Lung (tissue), 12 donors: ENCODE measurements around the gene TCP11L2. TPM values are rescaled to one million over a fixed set of nuclear protein-coding genes. Genes with fewer than 3 reads are reported as not detected.

Experiments
- ATAC-seq: fragments of 200-7000 bp; cut with Tn5 transposase; one replicate; pipeline ENCODE4 v1.9.1; 2020; ENCODE audit warnings: moderate number of reproducible peaks; ENCODE audit not compliant: insufficient read depth, low FRiP score
- DNase-seq, 3 donors: peaks; one replicate each; pipeline ENCODE4 v3.0.0-alpha.2; 2013 to 2017
- H3K27ac ChIP-seq, 2 donors: one replicate each; pipeline ENCODE4 v1.5.1; 2013; ENCODE audit warnings: mild to moderate bottlenecking in 2 of 2, moderate library complexity in 2 of 2, control low read depth in 1 of 2, inconsistent platforms in 1 of 2, low read depth in 1 of 2, low read length in 1 of 2
- H3K27me3 ChIP-seq, 3 donors: one replicate each; pipeline ENCODE4 v1.5.1; 2013; ENCODE audit warnings: low read length in 2 of 3; ENCODE audit not compliant: control insufficient read depth in 3 of 3, insufficient read depth in 3 of 3
- H3K36me3 ChIP-seq, 4 donors: one replicate each; pipeline ENCODE4 v1.5.1; 2013; ENCODE audit warnings: low read length in 4 of 4, mild to moderate bottlenecking in 1 of 4, moderate library complexity in 1 of 4; ENCODE audit not compliant: control insufficient read depth in 4 of 4, insufficient read depth in 4 of 4
- H3K4me1 ChIP-seq, 5 donors: one replicate each; pipeline ENCODE4 v1.5.1; 2013; ENCODE audit warnings: low read length in 5 of 5, mild to moderate bottlenecking in 2 of 5, moderate library complexity in 1 of 5; ENCODE audit not compliant: control insufficient read depth in 5 of 5, insufficient read depth in 5 of 5
- H3K4me3 ChIP-seq: one replicate; pipeline ENCODE4 v1.5.1; 2013; ENCODE audit warnings: mild to moderate bottlenecking, control low read depth, moderate library complexity
- H3K9ac ChIP-seq, 2 donors: one replicate each; pipeline ENCODE4 v1.5.1; 2013; ENCODE audit warnings: low read length in 2 of 2, control low read depth in 1 of 2; ENCODE audit not compliant: insufficient read depth in 1 of 2
- H3K9me3 ChIP-seq, 4 donors: one replicate each; pipeline ENCODE4 v1.5.1; 2013; ENCODE audit warnings: low read length in 3 of 4, mild to moderate bottlenecking in 1 of 4, moderate library complexity in 1 of 4; ENCODE audit not compliant: control insufficient read depth in 4 of 4, insufficient read depth in 3 of 4
- WGBS, 2 donors: extraction: QIAGEN DNeasy Blood & Tissue Kit; methylation state at CpG; one replicate each; pipeline ENCODE4 v1.1.7; 2013; 5-methylcytosine and 5-hydroxymethylcytosine counted together
- polyA plus RNA-seq, 2 donors: library from polyadenylated mRNA; stranded (reverse); fragments of 200-250 nt; gene quantifications; one replicate each; pipeline ENCODE4 v1.2.1, GENCODE V29; 2013
- total RNA-seq, 2 donors: library from RNA; depleted of rRNA in 1 of 2; stranded (reverse); fragments of >200 nt in 1 of 2; gene quantifications; one replicate each; pipeline ENCODE4 v1.2.1, GENCODE V29; 2014 to 2021
- TF ChIP-seq, protein P1 (sequence below): IDR thresholded peaks from 2 replicates; pipeline ENCODE4 v1.5.1; 2012; ENCODE audit warnings: mild to moderate bottlenecking; ENCODE audit errors: control extremely low read depth, extremely low read depth
- donor health status: control.
- donor health status: control.
- donor health status: Bipolar disorder and iron deficiency.
- donor health status: healthy.
- donor health status: DM: yes; HTN: yes; CAD: no.

The TCP11L2 gene
- total and polyA plus RNA-seq, 4 donors = 4.9 to 78.5 (median 24.8) TPM

DNA sequence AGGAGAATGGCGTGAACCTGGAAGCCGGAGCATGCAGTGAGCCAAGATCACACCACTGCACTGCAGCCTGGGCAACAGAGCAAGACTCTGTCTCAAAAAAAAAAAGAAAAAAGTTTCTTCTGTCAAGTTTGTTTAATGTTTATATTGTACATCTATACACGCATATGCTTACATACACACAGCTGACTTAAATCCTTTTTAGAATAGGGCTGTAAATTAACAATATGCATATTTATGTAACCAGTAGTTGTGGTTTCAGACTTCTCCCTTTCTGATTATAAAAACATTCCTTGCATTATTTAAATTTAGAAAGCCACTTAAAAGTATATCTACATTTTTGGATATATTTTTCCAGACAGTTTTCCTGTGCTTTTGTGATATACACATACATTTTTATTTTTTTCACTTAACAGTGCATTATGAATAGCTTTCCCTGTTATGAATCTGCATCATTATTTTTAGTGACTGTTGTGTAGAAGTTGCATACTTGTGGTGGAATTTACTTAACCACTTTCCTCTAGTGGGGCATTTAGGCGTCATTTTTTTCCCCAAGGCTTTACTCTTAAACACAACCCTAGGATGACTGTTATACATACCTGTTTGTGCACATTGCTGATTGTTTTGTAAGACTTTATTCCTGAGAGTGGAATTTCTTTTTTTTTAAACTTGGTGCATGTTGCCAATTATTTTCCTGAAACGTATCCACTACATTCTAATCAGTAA is 84.4 kb downstream of the TCP11L2 start:
- Histone ChIP-seq H3K4me1 (peaks cover 0 to 3% (median 0%) of the 10 kb centered on the region in 5 donors), H3K9ac (no peak overlapping the region), H3K27me3 (no peaks in the 10 kb centered on the region), H3K9me3 (peaks cover 0 to 8% (median 2%) of the 10 kb centered on the region in 4 donors), H3K27ac (no peak overlapping the region), H3K36me3 (peaks cover 7 to 16% (median 12%) of the 10 kb centered on the region in 4 donors), H3K4me3 (no peak overlapping the region)
- DNase-seq (peak in 1 of 3 donors; percentile 3), ATAC-seq (no peak)
- WGBS, 2 donors = 92% methylated on average over 5 of the region's 5 CpGs
- TF ChIP-seq, protein P1, sequence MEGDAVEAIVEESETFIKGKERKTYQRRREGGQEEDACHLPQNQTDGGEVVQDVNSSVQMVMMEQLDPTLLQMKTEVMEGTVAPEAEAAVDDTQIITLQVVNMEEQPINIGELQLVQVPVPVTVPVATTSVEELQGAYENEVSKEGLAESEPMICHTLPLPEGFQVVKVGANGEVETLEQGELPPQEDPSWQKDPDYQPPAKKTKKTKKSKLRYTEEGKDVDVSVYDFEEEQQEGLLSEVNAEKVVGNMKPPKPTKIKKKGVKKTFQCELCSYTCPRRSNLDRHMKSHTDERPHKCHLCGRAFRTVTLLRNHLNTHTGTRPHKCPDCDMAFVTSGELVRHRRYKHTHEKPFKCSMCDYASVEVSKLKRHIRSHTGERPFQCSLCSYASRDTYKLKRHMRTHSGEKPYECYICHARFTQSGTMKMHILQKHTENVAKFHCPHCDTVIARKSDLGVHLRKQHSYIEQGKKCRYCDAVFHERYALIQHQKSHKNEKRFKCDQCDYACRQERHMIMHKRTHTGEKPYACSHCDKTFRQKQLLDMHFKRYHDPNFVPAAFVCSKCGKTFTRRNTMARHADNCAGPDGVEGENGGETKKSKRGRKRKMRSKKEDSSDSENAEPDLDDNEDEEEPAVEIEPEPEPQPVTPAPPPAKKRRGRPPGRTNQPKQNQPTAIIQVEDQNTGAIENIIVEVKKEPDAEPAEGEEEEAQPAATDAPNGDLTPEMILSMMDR = no peak

DNA sequence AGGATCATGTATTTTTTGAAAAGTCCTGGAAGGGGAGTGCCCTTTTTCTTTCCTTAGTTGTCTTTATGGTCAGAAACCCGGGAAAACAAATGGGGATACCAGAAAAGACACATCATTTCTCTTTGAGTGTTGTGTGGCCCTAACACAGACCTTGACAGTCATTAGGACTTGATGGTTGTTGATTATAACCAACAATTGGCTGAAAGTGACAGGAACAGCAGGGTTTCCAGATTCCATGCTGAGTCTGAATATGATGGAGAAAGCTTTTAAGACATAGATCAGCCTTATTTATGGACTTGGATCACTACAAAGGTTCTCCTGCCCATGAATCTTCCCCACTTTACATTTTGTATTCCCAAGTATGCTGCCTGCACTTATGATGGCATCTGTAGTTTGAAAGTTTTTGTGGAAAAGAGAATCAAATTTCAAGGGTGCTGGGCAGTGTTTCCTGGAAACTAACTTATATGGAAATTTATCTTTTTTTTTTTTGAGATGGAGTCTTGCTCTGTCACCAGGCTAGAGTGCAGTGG is 85.4 kb downstream of the TCP11L2 start:
- Histone ChIP-seq H3K4me3 (no peak overlapping the region), H3K27me3 (no peaks in the 10 kb centered on the region), H3K9me3 (no peaks in the 10 kb centered on the region), H3K27ac (no peak overlapping the region), H3K9ac (no peak overlapping the region), H3K4me1 (peaks cover 0 to 3% (median 0%) of the 10 kb centered on the region in 5 donors), H3K36me3 (peaks cover 0 to 14% (median 10%) of the 10 kb centered on the region in 4 donors)
- TF ChIP-seq, protein P1 = no peak
- no peak for ATAC-seq
- no peak for DNase-seq
- 75 to 95% methylated on average over 1 of the region's 1 CpG for WGBS, 2 donors

DNA sequence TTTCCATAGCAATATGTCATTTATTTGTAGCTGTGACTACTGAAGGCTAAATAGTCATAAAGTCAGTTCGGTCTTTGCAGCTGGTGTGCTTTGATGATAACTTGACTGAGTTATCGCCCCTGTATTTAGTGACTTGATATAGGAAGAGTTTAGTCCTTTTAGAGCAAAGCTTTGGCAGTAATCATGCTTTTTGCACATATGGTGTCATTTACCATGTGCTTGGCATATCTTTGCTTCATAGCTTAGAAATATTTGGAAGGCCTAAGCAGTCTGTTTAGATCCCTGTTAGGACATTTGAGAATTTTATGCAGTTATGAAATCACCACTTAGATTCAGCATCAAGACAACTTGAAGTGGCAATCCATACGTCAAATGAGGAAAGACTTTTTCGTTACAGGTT is 86.6 kb downstream of the TCP11L2 start:
- 91 to 94% methylated on average over 4 of the region's 4 CpGs for WGBS, 2 donors

More for the DNA sequence above, 86.6 kb downstream of the TCP11L2 start:
- peaks cover 7 to 16% (median 9%) of the 10 kb centered on the region in 4 donors for H3K36me3 ChIP-seq
- TF ChIP-seq, protein P1 = no peak
- ATAC-seq (no peak), DNase-seq (peak in 2 of 3 donors; percentile 12 to 13)
- peaks cover 0 to 3% (median 0%) of the 10 kb centered on the region in 5 donors for H3K4me1 ChIP-seq
- no peaks in the 10 kb centered on the region for H3K9me3 ChIP-seq
- H3K9ac ChIP-seq = no peak overlapping the region
- H3K27me3 ChIP-seq = no peaks in the 10 kb centered on the region
- H3K4me3 ChIP-seq = no peak overlapping the region
- no peak overlapping the region for H3K27ac ChIP-seq
